ENCODE data around the gene EFL1. TPM values are rescaled to one million over a fixed set of nuclear protein-coding genes. Genes with fewer than 3 reads are reported as not detected.

The EFL1 gene
- total RNA-seq, 6 experiments from 2014 or later = 4.6 to 12.9 (median 9.4) TPM

DNA sequence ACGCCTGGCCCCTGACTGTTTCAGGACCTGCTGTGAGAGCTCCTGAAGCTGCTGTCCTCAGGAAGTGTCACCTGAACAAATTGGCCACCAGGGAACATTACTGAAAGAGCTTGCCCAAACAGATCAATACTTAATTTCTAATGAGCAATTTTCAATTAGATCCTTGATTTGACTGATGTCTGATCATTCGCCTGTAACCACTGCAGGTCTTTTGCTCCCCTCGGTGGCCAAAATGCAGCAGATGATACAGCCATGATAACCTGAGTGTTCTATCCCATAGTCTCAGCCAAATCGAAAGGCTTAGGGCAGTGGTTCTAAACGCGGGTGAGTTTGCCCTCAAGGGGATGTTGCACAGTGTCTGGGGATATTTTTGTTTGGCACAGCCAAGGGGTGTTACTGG is 159.1 kb downstream of the EFL1 start:
- TF ChIP-seq POLR2A (IDR thresholded peaks at IDR 0.05) = no peak
- TF ChIP-seq, protein P1, sequence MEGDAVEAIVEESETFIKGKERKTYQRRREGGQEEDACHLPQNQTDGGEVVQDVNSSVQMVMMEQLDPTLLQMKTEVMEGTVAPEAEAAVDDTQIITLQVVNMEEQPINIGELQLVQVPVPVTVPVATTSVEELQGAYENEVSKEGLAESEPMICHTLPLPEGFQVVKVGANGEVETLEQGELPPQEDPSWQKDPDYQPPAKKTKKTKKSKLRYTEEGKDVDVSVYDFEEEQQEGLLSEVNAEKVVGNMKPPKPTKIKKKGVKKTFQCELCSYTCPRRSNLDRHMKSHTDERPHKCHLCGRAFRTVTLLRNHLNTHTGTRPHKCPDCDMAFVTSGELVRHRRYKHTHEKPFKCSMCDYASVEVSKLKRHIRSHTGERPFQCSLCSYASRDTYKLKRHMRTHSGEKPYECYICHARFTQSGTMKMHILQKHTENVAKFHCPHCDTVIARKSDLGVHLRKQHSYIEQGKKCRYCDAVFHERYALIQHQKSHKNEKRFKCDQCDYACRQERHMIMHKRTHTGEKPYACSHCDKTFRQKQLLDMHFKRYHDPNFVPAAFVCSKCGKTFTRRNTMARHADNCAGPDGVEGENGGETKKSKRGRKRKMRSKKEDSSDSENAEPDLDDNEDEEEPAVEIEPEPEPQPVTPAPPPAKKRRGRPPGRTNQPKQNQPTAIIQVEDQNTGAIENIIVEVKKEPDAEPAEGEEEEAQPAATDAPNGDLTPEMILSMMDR (IDR thresholded peaks at IDR 0.05) = no peak
- H3K4me1 ChIP-seq = no peaks in the 10 kb centered on the region
- intact Hi-C loops (cut with DNase I) = no loop called here
- DNase-seq (no peak), ATAC-seq (no peak)
- no peaks in the 10 kb centered on the region for H3K9me3 ChIP-seq
- no peak overlapping the region for H3K4me3 ChIP-seq
- 66% methylated on average over 5 of the region's 6 CpGs for WGBS (ENCODE audit: insufficient coverage, low coverage, low lambda C conversion rate, missing lambda C conversion rate)
- H3K27ac ChIP-seq = no peak overlapping the region
- no peaks in the 10 kb centered on the region for H3K36me3 ChIP-seq
- H3K27me3 ChIP-seq = no peaks in the 10 kb centered on the region

DNA sequence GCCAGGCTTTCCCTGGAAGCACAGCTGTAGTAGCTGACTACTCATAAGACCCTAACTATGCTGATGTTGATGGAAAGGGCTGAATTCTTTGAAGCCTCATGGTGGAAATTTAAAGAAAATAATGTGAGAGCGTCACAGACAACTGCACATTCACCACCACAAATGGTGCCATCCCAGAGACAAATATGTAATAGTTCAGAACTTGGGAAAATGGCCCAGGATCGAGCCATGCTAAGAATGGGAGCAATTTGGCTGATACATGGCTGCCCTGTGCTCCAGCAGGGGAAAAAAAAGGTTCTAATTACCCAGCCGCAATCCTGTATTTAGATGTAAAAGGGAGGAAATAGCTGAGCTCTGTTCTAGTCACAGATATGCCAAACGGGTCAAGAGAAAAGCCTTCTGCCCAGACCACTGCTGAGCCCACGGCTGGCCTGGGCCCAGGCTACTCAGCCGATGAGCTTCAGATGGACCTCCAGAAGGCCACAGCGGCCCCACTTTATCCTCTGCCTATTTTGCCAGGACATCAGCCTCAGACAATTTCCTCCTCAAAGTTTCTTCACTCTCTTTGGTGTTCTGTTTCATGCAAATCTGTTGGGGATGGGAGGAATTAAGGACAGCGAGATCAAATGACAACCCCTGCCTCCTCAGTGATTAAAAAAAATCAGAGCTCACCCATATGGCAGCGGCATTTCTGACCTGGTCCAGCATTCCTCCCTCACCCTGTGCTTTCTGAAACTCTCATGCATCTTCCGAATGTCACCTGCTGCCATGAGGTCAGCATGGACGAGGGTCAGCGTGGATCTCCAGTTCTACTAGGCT is 162.2 kb downstream of the EFL1 start:
- Histone ChIP-seq H3K36me3 (no peaks in the 10 kb centered on the region), H3K27me3 (no peaks in the 10 kb centered on the region), H3K4me1 (no peaks in the 10 kb centered on the region), H3K9me3 (no peaks in the 10 kb centered on the region), H3K4me3 (no peak overlapping the region), H3K27ac (no peak overlapping the region)
- 44% methylated on average over 6 of the region's 12 CpGs for WGBS (ENCODE audit: insufficient coverage, low coverage, low lambda C conversion rate, missing lambda C conversion rate)
- TF ChIP-seq POLR2A (IDR thresholded peaks at IDR 0.05) = no peak
- TF ChIP-seq, protein P1 (IDR thresholded peaks at IDR 0.05) = no peak
- ATAC-seq = no peak
- DNase-seq = no peak
- intact Hi-C loops (cut with DNase I) = no loop called here

DNA sequence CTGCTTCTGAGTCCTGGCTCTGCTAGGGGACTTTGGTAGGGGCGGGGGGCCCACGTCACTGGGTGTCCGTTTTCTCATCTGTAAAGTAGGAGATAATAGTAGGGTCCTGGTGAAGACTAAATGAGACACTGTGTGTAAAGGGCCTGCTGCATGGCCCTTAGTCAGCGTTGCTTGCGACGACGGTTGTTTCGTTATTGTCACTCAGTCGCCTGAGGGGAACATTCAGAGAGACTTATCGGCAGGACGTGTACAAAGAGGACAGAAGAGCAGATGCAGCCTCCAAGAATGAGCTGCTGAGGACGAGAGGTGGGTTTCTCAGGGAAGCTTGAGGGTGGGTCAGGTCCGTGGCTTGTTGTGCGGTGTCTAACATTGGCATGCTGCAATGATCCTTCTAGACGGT is 163.9 kb downstream of the EFL1 start:
- H3K4me1 ChIP-seq = no peaks in the 10 kb centered on the region
- DNase-seq (no peak), ATAC-seq (no peak)
- H3K9me3 ChIP-seq = no peaks in the 10 kb centered on the region
- H3K27me3 ChIP-seq = no peaks in the 10 kb centered on the region
- intact Hi-C loops (cut with DNase I) = no loop called here
- no peak overlapping the region for H3K4me3 ChIP-seq
- H3K27ac ChIP-seq = no peak overlapping the region
- WGBS (ENCODE audit: insufficient coverage, low coverage, low lambda C conversion rate, missing lambda C conversion rate) = 81% methylated on average over 11 of the region's 15 CpGs
- no peaks in the 10 kb centered on the region for H3K36me3 ChIP-seq
- TF ChIP-seq, protein P1 (IDR thresholded peaks at IDR 0.05) = no peak
- no peak for TF ChIP-seq POLR2A (IDR thresholded peaks at IDR 0.05)

DNA sequence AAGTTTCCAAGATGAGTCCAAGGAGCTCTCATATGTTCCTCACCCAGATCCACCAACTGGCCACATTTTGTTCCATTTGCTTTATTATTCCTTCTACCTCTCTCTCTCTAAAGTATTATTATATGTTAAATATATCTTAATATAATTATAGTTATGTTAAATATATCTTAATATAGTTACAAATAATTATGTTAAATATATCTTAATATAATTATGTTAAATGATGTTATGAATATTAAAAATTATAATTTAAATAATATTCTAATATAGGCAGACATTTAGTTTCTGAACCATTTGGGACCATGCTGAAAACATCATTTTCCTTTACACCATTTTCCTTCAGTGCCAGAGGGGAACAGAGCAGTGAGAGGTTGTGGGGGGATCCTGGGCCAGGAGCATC is 166.7 kb downstream of the EFL1 start:
- no peaks in the 10 kb centered on the region for H3K9me3 ChIP-seq
- DNase-seq = no peak
- no peak overlapping the region for H3K4me3 ChIP-seq
- ATAC-seq = no peak
- TF ChIP-seq, protein P1 (IDR thresholded peaks at IDR 0.05) = no peak
- TF ChIP-seq POLR2A (IDR thresholded peaks at IDR 0.05) = no peak
- no peak overlapping the region for H3K27ac ChIP-seq
- no peaks in the 10 kb centered on the region for H3K4me1 ChIP-seq
- H3K27me3 ChIP-seq = no peaks in the 10 kb centered on the region
- no peaks in the 10 kb centered on the region for H3K36me3 ChIP-seq
- intact Hi-C loops (cut with DNase I) = no loop called here

Measured in right lobe of liver (tissue), 6 donors.